Measurements from ENCODE around the gene SLC25A22.

SLC25A22 gene

GRCh38 chr11:803467-803742, 5.3 kb upstream of the SLC25A22 start:
- DNase-seq (ENCODE audit: low read depth): no peak

DNA sequence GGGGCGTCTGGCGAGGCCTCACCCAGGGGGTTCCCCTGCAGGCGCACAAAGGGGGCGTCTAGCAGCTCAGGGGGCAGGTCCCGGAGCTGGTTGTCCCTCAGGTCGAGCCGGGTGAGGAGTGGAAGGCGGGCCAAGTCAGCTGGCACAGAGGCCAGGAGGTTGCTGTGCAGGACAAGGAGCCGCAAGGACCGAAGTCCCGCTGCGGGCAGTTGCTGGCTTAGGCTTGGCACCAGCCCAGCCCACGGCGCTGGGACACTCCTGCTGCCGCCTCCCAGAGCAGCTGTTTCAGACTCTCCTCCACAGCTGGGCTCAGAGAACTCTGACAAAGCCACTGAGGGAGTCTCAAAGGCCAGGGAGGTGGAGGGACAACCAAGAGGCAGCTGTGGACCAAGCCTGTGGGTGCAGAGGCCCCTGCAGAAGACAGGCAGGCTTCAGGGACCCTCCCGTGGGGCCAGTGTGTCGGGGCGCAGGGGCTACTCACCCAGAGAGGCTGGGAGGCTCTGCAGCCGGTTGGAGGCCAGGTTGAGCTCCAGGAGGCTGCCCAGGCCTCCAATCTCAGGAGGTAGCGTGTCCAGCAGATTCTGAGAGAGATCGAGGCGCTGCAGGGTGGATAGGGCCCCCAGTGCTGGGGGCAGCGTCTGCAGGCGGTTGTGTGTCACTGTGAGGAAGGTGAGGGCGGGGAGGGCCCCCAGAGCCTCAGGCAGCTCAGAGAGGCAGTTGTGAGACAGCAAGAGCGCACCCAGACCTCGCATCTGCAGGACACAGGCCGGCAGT, 4.8 kb upstream of the SLC25A22 start:
- DNase-seq (ENCODE audit: low read depth): no peak

DNA sequence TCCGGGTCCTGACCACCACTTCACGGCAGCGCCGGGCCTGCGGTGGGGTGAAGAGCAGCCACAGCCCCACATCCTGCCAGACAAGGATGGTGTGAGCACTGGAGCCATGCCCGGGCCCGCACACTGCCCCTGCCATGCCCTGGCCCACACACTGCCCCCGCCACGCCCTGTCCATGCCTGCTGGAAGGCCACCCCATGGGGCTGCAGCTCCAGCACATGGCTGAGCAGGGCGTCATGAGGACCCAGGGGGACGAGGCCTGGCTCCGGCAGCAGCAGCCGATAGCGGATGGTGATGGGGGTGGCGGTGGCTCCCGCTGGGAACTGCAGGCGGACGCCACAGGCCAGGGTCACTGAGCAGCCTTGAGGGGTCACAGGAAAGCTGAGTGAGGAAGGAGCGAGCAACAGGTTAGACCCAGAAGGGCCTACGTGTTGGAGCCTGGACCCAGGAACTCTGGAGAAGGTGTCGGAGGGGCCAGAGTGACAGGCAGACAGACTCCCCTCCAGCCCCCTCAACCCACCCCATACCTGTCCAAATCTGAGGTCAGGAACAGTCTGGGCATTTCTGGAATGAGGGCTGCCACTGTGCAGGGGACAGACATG, 4.0 kb upstream of the SLC25A22 start:
- DNase-seq (ENCODE audit: low read depth): no peak

DNA sequence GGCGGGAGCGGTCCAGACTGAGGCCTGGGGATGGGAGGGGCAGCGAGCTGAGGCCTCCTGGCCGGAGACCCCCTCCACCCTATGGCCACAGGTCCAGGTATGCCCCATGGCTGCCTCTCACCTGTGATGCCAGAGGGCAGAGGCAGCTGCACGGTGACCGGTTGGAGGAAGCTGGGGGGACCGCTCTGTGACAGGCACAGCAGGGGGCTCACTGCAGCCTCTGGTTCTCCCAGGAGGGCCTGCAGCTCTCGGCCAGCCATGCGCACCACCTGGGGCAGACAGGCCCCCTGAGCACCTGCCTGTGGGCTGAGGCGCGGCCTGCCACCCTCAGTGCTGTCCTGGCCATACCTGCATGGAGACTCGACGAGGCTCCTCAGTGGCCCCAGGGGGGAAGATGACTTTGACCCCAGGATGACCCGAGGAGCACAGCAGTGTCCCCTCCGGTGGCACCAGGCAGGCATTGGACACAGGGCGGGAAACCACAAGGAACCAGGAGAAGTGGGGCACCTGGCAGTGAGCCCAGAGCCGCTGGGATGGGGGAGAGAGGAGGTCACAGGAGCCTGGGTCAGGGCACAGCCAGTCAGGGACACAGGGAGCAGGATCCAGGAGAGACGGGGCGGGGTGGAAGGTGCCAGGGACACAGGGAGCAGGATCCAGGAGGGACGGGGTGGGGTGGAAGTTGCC, 3.2 kb upstream of the SLC25A22 start:
- DNase-seq (ENCODE audit: low read depth): no peak

DNA sequence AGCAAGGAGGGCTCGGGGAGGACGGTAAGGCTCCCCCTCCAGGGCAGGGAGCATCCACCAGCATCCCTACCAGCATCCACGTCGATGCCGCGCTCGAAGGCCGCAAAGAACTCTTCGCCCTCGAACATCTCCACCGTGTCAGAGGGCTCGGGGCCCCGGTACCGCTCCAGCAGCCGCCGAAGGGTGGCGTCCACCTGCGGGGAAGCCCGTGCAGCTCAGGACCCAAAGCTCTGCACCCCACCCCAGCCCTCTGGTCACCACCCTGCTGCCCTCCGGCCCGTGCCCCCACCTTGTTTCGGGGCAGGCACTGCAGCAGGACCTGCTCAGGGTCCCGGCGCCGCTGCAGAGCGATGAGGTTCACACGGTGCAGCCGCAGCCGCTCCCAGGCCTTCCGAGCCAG, 2.4 kb upstream of the SLC25A22 start:
- no peak for DNase-seq (ENCODE audit: low read depth)

DNA sequence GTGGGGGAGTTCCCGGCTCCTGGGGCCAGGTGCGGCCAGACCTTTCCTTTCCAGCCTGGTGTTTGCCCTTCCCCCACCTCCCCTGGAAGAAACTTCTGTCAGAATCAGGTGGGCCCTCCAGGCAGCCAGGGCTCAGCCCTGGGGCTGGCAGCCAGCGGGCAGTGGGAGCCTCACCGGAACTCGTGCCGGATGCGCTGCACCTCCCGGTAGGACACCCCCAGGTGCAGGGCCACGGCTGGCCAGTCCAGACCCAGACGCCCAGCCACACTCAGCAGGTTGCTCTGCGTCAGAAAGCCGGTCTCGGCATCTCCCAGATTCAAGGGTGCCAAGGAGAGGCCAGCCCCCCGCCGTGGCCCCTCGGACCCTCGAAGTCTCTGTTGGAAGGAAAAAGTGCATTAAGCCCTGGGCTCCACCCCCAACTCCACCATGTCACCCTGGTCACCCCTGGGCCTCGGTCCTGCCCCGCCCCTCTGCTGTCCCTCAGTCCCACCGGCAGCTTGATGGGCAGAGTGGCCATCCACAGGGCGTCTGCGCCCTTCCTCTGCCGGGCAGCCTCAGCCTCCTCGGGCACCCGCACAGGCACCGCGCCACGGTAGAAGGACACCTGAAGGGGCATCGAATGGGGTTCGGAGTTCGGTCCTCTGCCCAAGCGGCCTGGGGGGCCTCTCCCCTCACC, 1.7 kb upstream of the SLC25A22 start:
- no peak for DNase-seq (ENCODE audit: low read depth)

- no peak for DNase-seq (ENCODE audit: low read depth)
These were observed 587 bp downstream of the SLC25A22 start for GRCh38 chr11:797296-798092.

GRCh38 chr11:796565-797295, 1.4 kb downstream of the SLC25A22 start:
- no peak for DNase-seq (ENCODE audit: low read depth)

DNA sequence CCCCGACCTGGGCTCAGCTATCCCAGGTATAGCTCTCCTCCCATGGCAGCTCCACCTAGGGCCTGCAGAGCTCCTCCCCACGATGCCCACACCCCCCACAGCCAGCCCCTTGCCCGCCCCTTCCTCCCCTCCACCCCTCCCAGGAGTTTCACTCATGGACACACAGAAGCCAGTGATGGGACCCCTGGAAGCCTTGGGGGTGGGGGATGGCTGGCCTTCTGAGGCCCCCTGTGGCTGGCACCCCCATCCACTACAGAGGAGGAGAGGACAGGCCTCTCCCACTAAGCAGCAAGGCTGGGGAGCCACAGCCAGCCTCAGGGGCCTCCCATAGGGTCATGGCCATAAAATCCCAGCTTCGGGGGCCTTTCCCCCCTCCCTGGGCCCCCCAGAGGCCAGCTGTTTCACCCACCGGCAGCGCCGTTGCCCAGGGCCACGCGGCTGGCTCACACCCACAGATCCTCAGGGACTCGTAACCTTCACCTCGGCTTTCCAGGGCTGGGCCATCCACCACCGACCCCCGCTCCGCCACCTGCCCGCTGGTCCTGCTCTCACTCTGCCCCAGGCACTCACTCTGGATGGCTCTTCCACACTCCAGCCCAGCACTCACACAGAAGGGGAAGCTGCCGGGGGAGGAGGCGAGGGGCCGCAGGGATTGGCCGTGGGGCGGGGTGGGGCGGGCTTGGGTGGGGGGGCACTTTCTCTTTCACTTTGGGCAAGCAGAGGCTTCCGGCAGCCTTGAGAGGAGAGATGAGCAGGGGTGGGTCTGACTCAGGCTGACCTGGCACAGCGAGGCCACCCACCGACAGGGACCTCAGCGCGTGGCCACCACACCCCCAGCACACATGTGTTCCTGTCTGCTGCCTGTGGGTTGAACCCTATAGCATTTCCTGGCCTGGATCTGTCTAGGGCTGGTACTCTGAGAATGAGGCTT, 2.2 kb downstream of the SLC25A22 start:
- no peak for DNase-seq (ENCODE audit: low read depth)

- no peak for DNase-seq (ENCODE audit: low read depth)
These were observed 3.1 kb downstream of the SLC25A22 start for GRCh38 chr11:794766-795633.

DNA sequence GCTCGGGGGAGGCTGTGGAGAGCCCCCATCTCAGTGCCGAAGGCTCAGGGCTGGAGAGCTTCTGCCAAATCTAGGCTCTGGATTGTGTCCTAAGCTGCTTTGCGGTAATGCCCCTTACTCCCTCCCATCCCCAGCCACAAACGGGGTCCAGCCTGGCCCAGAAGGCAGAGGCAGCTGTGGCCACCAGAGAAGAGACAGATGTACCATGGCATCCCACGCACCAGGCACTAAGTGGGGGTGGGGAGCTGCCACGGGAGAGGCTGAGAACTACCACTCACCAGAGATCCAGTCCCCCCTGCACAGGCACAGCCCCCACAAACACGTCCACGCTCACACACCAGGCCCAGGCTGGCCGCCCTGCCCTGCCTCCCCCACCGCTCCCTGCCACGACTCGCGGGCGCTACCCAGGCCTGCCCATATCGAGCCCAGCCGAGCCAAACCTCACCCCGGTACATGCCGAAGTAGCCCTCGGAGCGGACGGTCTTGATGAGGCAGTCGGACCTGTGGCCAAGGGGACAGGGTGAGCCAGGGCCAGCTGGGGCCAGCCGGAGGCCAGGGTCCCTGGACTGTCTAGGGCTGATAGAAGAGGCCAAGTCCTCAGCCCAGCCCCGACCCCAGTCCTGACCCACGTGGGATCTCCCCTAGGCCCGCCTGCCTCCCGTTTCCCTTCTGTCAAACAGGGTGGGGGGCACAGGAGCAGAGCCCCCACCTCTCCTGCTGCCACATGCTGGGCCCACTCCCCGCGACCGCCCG, 3.9 kb downstream of the SLC25A22 start:
- DNase-seq (ENCODE audit: low read depth): no peak

DNA sequence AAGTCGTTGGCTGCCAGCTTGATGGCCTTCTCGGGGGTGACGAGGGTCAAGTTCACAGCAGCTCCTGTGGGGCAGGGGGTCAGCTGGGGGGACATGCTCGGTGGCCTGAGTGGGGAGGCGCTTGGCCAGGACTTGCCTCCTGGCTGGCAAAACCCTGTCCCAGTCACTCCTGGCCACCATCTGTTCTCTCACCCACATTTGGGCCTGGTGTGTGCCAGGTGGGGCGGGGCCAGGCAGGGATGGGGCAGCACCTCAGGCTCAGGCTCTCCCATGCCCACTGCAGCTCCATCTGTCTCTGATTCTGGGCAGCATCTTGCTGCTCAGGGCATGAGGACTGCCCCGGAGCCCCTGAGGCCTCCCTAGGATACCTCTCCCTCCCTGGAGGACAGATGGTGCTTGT, 4.5 kb downstream of the SLC25A22 start:
- DNase-seq (ENCODE audit: low read depth): no peak

GRCh38 chr11:792873-793272, 5.2 kb downstream of the SLC25A22 start:
- DNase-seq (ENCODE audit: low read depth): no peak

- no peak for DNase-seq (ENCODE audit: low read depth)
These were observed 5.6 kb downstream of the SLC25A22 start for GRCh38 chr11:792535-792821.

DNA sequence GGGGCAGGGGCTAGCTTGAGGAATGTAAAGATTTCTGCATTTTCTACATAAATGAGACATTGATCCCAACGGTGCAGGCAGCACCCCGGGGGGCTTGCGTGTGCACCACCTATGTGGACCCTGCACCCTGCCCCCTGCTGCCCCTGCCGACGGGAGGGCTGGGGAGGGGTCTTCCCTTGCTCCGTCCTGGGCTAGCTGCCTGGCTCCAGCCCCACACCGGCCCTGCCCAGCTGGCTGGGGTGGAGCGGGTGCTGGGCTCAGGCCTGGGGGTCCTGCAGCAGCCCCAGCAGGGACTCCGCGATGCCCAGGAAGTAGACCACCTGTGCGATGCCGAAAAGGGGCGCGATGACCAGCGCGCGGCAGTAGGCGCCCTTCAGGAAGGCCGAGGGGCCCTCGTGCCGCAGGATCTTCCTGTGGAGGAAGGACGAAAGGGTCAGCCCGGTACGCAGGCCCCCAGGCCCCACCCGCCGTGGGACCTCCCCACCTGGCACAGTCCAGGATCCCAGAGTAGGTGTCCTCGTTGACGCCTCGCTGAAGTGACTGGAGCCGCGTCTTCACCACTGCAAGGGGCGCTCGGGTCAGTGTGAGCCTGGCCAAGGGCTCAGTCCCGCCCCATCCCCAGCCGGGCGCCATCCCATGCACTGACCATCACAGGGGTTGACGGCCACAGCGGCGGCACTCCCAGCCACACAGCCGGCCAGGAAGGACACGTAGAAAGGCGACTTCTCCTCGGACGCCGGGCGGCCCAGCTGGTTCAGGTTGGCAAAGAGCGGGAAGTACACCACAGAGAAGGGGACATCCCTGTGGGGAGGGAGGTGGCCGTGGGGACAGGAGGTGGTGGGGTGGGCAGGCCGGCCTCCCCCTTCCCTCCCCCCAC, 6.2 kb downstream of the SLC25A22 start:
- DNase-seq (ENCODE audit: low read depth): no peak

DNA sequence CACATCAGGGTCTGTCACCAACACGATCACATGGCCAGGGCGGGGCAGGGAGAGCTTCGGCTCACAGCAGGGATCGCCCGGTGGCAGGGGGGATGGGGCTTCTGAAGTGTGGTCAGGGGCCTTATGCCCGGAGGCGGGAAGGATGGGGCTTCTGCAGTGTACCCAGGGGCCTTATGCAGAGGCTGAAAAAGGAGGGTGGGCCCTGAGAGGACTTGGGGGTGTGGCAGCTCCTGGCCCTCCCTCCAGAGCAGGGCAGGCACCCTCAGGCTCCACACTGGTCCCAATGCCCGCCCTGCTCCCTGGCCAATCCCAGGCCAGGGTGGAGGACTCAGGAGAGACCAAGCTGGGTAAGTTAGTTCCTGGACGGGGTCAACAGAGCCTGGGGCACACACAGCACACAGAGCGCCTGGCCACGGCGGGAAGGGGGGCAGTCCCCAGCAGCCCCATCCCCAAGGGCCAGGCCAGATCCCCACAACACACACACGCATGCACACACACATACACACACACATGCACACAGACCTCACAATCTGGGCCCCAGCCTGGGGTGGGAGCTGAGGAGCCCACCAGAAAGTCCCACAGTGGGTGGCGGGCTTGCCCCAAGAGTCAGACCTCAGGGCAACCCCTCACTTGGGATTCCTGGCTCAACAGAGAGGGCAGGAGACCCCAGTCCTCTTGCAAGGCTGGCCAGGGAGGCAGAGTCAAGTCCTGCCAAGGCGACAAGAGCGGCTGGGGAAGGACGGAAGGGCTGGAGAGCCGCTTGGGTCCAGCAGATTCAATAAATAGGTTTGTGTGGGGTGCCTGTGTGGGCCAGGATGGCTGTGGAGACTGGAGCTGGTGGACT, 7.1 kb downstream of the SLC25A22 start:
- no peak for DNase-seq (ENCODE audit: low read depth)

GRCh38 chr11:789943-790342, 8.1 kb downstream of the SLC25A22 start, which contains the start of gene CEND1:
CEND1 (minus strand) TSS chr11:790090; CDS start chr11:788576, 1,514 bp downstream.
- DNase-seq (ENCODE audit: low read depth): no peak
